Muscle layer of colon (tissue), 2 donors: ENCODE data around the gene ENTPD8.

ENCODE experiments used
- H3K27ac ChIP-seq: one replicate; pipeline ENCODE4 v1.7.0; 2013; ENCODE audit warnings: low read depth, mild to moderate bottlenecking, low read length, moderate library complexity
- H3K27me3 ChIP-seq, 2 donors: one replicate each; pipeline ENCODE4 v1.7.0; 2013; ENCODE audit warnings: low read length in 2 of 2, mild to moderate bottlenecking in 2 of 2; ENCODE audit not compliant: insufficient read depth in 2 of 2, control insufficient read depth in 1 of 2
- H3K36me3 ChIP-seq: one replicate; pipeline ENCODE4 v1.7.0; 2013; ENCODE audit warnings: mild to moderate bottlenecking, low read length; ENCODE audit not compliant: insufficient read depth
- H3K4me1 ChIP-seq: one replicate; pipeline ENCODE4 v1.7.0; 2013; ENCODE audit warnings: mild to moderate bottlenecking, low read length; ENCODE audit not compliant: insufficient read depth
- H3K4me3 ChIP-seq, 2 donors: one replicate each; pipeline ENCODE4 v1.7.0; 2013; ENCODE audit warnings: low read length in 2 of 2, low read depth in 1 of 2, mild to moderate bottlenecking in 1 of 2, moderate library complexity in 1 of 2
- H3K9ac ChIP-seq: one replicate; pipeline ENCODE4 v1.7.0; 2013; ENCODE audit warnings: low read length
- H3K9me3 ChIP-seq: one replicate; pipeline ENCODE4 v1.7.0; 2013; ENCODE audit warnings: mild to moderate bottlenecking, low read length
- donor health status: abdominal sarcoma.
- donor health status: Adenocarcinoma of cecum.

ENTPD8 gene

DNA sequence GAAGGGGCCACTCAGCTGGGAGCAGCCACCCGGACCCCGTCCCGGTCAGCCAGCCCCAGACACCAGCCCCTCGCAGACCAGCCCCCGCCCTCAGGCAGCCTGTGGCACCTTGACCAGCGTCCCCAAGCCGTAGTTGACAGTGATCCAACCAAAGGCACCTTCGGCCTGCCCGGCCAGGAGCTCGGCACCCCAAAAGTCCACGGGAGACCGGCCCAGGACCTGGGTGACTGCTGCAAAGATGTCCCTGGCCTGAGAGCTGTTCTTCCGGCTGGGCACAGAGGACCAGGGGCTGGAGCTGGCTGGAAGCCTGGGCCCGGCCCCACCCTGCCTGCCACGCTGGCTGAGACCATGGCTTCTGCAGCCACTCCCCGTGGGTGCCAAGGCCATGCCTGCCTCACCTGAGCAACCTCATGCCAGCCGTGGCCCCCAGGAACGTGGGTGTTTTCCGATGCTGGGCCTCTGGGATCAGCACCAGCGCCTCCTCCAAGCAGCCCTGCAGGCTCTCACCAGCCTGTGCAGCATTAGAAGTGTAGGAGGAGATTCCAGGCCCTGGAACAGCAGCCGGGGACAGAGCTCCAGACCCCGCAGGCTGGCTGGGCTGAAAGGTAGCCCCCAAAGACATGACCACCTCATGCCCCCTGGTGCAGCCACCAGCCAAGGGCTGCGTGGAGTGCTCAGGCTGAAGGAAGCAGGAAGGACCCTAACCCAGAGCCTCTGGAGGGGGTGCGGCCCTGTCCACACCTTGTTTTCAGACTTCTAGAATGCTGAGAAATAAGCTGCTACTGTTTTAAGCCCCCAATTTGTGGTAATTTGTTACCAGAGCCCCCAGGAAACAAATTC, 4.2 kb downstream of the ENTPD8 start:
- peaks cover 0 to 26% of the 10 kb centered on the region in 2 donors for H3K27me3 ChIP-seq
- no peaks in the 10 kb centered on the region for H3K36me3 ChIP-seq
- no peaks in the 10 kb centered on the region for H3K9me3 ChIP-seq
- H3K27ac ChIP-seq = no peak overlapping the region
- H3K9ac ChIP-seq = no peak overlapping the region
- H3K4me3 ChIP-seq = no peak overlapping the region
- no peaks in the 10 kb centered on the region for H3K4me1 ChIP-seq

DNA sequence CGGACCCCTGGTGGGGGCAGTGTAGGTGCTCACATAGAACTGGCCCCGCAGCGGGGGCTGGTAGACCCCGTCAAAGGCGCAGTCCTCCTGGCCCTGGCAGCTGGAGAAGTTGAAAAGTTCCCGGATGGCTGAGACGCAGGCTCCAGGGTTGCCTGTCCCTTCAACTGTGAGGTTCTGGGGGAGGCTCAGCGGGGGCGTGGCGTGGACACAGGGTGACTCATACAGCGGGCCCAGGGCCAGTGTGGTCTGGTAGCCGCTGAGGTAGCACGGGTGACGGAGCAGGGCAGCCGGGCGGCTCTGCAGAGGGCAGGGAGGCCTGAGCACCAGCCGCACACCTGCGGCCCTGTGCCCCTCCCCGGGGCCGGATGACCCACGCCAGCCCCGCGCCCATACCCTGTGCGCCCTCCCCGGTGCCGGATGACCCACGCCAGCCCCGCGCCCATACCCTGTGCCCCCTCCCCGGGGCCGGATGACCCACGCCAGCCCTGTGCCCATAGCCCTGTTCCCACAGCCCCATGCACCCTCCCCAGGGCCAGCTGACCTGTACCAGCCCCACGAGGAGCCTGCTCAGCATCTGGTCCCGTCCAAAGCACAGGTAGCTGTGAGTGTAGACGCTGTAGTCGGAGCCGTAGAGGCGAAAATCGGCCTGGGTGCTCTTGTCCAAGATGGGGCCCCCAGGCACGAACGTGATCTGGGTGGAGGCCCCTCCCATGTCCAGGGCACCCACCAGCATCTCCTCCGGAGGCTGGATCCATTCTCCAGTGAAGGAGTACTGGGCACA, 5.0 kb downstream of the ENTPD8 start:
- no peaks in the 10 kb centered on the region for H3K9me3 ChIP-seq
- H3K27ac ChIP-seq = no peak overlapping the region
- no peak overlapping the region for H3K4me3 ChIP-seq
- H3K4me1 ChIP-seq = no peaks in the 10 kb centered on the region
- peaks cover 0 to 26% of the 10 kb centered on the region in 2 donors for H3K27me3 ChIP-seq
- H3K9ac ChIP-seq = no peak overlapping the region
- H3K36me3 ChIP-seq = no peaks in the 10 kb centered on the region

DNA sequence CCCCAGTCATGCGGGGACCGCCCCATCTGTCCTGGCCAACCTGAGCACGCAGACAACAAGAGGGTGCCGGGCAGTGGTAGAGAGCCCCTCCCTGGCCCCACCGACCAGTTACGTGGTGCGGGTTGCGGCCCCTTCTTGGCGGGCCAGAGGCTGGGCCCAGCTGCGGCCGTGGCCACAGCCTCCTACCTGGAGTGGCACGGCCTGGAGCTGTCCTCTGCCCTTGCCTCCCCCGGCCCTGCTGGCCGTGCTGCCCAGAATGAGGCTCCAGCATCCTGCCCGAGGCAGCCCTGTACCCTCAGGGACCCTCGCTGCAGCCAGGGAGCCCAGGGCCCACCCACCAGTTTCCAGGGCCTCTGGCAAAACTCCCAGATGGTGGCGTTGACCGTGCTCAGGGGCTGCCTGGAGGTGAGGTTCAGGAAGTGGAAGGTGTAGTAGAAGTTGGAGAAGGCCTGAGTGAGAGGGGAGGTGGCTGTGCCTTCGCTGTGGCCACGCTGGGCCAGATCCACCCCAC, 5.7 kb downstream of the ENTPD8 start:
- Histone ChIP-seq H3K9me3 (no peaks in the 10 kb centered on the region), H3K4me1 (no peaks in the 10 kb centered on the region), H3K27ac (no peak overlapping the region), H3K4me3 (no peak overlapping the region), H3K36me3 (no peaks in the 10 kb centered on the region), H3K27me3 (peaks cover 0 to 33% of the 10 kb centered on the region in 2 donors), H3K9ac (no peak overlapping the region)

DNA sequence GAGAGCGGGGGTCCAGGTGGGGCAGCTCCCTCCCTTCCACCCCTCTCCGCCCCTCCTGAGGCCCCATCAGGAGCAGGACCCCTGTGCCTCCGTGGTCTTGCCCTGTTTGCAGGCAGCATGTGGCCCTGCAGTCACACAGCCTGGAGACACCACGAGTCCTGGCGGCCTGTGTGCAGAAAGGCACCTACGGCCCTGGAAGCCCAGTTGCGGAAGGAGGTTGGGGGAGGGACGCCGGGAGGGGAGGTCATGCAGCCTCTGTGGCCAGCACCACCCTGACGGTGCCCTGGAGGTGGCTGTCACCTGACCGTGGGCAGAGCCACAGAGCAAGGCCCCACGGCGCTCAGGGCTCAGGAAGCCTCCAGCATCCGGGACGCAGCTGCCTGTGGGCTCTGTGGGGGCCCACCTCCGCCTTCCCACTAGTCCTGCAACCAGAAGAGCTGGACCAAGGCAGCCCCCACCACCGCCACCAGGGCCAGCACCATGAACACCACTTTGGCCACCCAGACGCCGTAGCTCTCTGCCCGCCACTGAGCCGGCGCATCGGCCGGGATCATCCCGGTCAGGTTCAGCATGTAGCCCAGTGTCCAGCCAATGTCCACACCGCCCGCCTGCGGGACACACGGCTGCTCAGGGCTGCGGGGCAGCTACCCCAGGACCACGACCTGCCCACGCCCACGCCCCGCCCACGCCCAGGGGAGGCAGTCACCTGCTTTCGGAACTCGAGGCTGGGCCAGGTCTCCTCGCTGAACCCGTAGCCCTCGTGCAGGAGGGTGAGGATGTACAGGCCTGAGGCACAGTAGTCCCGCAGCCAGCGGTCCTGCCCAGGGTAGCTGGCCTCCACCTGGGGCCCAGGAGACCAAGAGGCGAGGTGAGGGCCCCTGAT, 6.4 kb downstream of the ENTPD8 start:
- Histone ChIP-seq H3K9ac (no peak overlapping the region), H3K27ac (no peak overlapping the region), H3K27me3 (peaks cover 0 to 40% of the 10 kb centered on the region in 2 donors)

DNA sequence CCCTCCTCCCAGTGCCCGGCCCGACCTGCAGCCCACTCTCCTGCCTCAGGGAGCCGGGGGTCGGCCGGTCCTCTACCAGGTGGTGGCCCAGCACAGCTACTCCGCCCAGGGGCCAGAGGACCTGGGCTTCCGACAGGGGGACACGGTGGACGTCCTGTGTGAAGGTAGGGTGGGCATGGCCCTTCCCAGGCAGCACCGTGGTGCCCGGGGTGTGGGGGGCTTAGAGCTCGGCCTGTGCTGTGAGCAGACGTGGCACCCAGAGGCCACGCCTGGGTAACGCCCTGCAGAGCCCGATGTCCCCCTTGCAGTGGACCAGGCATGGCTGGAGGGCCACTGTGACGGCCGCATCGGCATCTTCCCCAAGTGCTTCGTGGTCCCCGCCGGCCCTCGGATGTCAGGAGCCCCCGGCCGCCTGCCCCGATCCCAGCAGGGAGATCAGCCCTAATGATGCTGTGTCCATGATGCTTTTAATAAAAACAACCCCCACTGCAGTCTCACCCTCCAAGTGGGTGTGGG, 7.2 kb downstream of the ENTPD8 start:
- peaks cover 0 to 41% of the 10 kb centered on the region in 2 donors for H3K27me3 ChIP-seq
- no peak overlapping the region for H3K27ac ChIP-seq
- no peaks in the 10 kb centered on the region for H3K4me1 ChIP-seq
- H3K9ac ChIP-seq = no peak overlapping the region
- H3K4me3 ChIP-seq = no peak overlapping the region
- H3K36me3 ChIP-seq = no peaks in the 10 kb centered on the region
- no peaks in the 10 kb centered on the region for H3K9me3 ChIP-seq

More for the DNA sequence above, 6.4 kb downstream of the ENTPD8 start:
- H3K4me3 ChIP-seq = no peak overlapping the region
- no peaks in the 10 kb centered on the region for H3K9me3 ChIP-seq
- H3K36me3 ChIP-seq = no peaks in the 10 kb centered on the region
- H3K4me1 ChIP-seq = no peaks in the 10 kb centered on the region

DNA sequence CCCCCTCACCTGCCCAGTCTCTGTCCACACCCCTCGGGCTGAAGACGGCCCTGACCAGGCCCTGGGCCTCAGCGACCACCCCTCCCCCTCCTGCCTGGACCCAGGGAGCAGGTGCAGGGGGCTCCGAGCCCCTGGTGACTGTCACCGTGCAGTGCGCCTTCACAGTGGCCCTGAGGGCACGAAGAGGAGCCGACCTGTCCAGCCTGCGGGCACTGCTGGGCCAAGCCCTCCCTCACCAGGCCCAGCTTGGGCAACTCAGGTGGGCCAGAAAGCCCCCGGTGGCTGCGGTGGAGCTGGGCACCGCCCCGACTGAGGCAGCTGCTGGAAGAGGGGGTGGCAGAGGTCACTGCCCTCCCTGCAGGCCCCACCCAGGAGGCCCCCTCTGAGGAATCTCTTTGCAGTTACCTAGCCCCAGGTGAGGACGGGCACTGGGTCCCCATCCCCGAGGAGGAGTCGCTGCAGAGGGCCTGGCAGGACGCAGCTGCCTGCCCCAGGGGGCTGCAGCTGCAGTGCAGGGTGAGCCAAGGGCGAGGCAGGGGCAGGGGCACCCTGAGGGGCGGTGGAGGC, 7.7 kb downstream of the ENTPD8 start:
- no peak overlapping the region for H3K27ac ChIP-seq
- no peaks in the 10 kb centered on the region for H3K36me3 ChIP-seq
- H3K27me3 ChIP-seq = peaks cover 0 to 36% of the 10 kb centered on the region in 2 donors
- no peak overlapping the region for H3K9ac ChIP-seq
- H3K4me1 ChIP-seq = no peaks in the 10 kb centered on the region
- no peaks in the 10 kb centered on the region for H3K9me3 ChIP-seq
- no peak overlapping the region for H3K4me3 ChIP-seq

DNA sequence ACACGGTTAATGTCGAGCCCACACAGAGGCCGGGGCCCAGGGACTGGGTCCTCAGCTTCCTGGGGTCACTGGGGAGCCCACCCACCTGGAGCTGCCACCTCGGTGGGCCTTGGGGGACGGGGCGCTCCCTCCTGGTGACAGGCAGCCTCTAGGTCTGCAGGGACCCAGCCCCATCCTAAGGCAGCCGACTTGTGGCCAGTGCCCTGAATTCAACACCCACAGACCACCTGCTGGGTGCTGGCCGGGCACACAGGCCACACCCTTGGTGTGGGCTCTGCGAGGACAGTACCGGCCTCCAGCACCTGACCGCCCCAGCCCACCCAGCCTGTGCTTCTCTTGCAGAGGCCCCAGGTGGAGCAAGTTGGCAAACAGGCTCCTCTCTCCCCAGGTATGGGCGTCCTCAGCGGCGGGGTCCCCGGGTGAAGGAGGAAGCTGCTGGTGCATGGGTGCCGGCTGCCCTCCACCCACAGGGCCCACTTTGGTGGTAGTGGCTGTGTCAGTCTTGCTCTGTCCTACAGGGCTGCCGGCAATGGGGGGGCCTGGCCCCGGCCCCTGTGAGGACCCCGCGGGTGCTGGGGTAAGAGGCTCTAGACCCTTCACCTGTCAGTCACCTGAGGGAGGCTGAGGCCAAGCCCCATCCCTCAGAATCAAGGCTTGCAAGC, 8.3 kb downstream of the ENTPD8 start:
- H3K36me3 ChIP-seq = no peaks in the 10 kb centered on the region

DNA sequence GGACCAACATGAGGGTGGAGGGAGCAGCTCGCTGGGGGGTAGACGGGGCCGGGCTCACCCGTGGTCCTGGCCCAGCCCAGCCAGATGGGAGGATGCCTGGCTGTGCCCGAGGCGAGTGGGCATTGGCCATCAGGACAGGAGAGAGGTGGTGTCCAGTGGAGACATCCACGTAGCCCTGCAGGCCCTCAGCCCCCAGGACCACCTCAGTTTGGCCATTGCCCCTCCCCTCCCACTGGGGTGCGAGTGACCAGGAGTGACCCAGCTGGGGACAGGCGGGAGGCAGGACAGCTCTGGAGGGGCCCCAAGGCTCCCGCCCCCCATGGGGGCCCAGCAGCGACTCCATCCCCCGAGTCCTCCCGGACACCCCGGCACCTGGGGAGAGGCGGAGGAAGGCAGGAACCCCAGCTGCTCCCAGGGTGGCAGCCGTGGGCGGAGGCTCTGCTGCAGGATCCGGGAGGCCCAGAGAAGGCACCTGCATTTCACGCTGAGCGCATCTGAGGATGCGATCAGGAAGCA, 9.7 kb downstream of the ENTPD8 start:
- Histone ChIP-seq H3K27me3 (peaks cover 0 to 21% of the 10 kb centered on the region in 2 donors), H3K36me3 (no peaks in the 10 kb centered on the region), H3K27ac (no peak overlapping the region), H3K4me3 (no peak overlapping the region), H3K9me3 (no peaks in the 10 kb centered on the region), H3K4me1 (no peaks in the 10 kb centered on the region), H3K9ac (no peak overlapping the region)

More for the DNA sequence above, 8.3 kb downstream of the ENTPD8 start:
- Histone ChIP-seq H3K4me1 (no peaks in the 10 kb centered on the region), H3K27ac (no peak overlapping the region), H3K9me3 (no peaks in the 10 kb centered on the region), H3K27me3 (peaks cover 0 to 29% of the 10 kb centered on the region in 2 donors), H3K4me3 (no peak overlapping the region), H3K9ac (no peak overlapping the region)

DNA sequence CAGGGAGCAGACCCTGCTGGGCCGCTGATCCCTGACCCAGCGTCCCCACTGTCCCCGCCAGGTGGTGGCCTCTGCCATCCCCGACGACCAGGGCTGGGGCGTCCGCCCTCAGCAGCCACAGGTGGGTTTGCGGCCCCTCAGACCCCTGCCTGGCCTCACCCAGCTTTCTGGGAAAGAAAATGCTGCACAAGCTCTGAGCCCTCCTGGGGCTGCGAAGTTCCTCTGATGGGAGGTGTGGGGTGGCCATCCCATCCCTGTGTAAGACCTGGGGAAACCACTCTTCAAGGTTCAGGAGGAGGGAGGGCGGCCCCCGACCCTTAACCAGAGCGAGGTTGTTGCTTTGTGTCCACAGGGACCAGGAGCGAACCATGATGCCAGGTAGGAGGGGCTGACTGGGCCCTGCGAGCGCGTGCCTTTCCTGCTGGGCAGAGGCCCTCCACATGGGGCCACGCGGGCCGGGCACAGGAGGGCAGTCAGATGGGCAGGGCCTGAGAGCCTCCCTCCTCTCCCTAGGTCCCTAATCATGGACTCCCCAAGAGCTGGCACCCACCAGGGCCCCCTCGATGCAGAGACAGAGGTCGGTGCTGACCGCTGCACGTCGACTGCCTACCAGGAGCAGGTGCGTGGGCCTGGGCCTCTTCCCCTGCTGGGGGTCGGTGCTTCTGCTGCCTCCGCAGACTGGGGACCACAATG, 10.3 kb downstream of the ENTPD8 start:
- no peaks in the 10 kb centered on the region for H3K36me3 ChIP-seq
- no peak overlapping the region for H3K27ac ChIP-seq
- no peaks in the 10 kb centered on the region for H3K9me3 ChIP-seq
- H3K4me3 ChIP-seq = no peak overlapping the region
- no peak overlapping the region for H3K9ac ChIP-seq
- H3K27me3 ChIP-seq = peaks cover 0 to 21% of the 10 kb centered on the region in 2 donors
- H3K4me1 ChIP-seq = no peaks in the 10 kb centered on the region
